H9 (cell line): ENCODE data around the gene GSG1L. TPM values are rescaled to one million over a fixed set of nuclear protein-coding genes. Genes with fewer than 3 reads are reported as not detected.

Experiments used
- DNase-seq: peaks from one replicate; pipeline ENCODE4 v3.0.0-alpha.2; 2017
- H2AFZ ChIP-seq: one replicate; pipeline ENCODE4 v1.6.1; 2013; ENCODE audit warnings: mild to moderate bottlenecking, low read length, control low read depth, moderate library complexity
- H2AK5ac ChIP-seq: 2 replicates; pipeline ENCODE4 v1.6.1; 2013; ENCODE audit warnings: low read length, control low read depth, mixed read lengths; ENCODE audit not compliant: insufficient read length
- H2BK120ac ChIP-seq: one replicate; pipeline ENCODE4 v1.6.1; 2013; ENCODE audit warnings: low read depth, mild to moderate bottlenecking, low read length, control low read depth, inconsistent platforms; ENCODE audit not compliant: poor library complexity, severe bottlenecking
- H2BK12ac ChIP-seq: 2 replicates; pipeline ENCODE4 v1.6.1; 2013; ENCODE audit warnings: low read length, control low read depth, mixed read lengths, low read depth; ENCODE audit not compliant: insufficient read length
- H2BK15ac ChIP-seq: 2 replicates; pipeline ENCODE4 v1.6.1; 2013; ENCODE audit warnings: low read depth, low read length, control low read depth
- H2BK20ac ChIP-seq: one replicate; pipeline ENCODE4 v1.6.1; 2013; ENCODE audit warnings: low read depth, mild to moderate bottlenecking, low read length, control low read depth, inconsistent platforms; ENCODE audit not compliant: poor library complexity, severe bottlenecking
- H2BK5ac ChIP-seq: 2 replicates; pipeline ENCODE4 v1.6.1; 2013; ENCODE audit warnings: low read length, control low read depth, mixed read lengths; ENCODE audit not compliant: insufficient read length
- H3K14ac ChIP-seq: 2 replicates; pipeline ENCODE4 v1.6.1; 2013; ENCODE audit warnings: low read length, control low read depth; ENCODE audit not compliant: insufficient read depth
- H3K18ac ChIP-seq: 2 replicates; pipeline ENCODE4 v1.6.1; 2013; ENCODE audit warnings: low read depth, mild to moderate bottlenecking, mixed read lengths, low read length, control low read depth; ENCODE audit not compliant: insufficient read length
- H3K23ac ChIP-seq: 2 replicates; pipeline ENCODE4 v1.6.1; 2013; ENCODE audit warnings: low read length, control low read depth, mixed read lengths, low read depth; ENCODE audit not compliant: insufficient read length
- H3K23me2 ChIP-seq: 2 replicates; pipeline ENCODE4 v1.6.1; 2013; ENCODE audit warnings: low read depth, mild to moderate bottlenecking, mixed read lengths, low read length, control low read depth; ENCODE audit not compliant: insufficient read length, poor library complexity, severe bottlenecking
- H3K27ac ChIP-seq: 2 replicates; pipeline ENCODE4 v1.5.1; 2013; ENCODE audit warnings: low read length, control low read depth, mixed read lengths, low read depth; ENCODE audit not compliant: insufficient read length
- H3K27me3 ChIP-seq: 2 replicates; pipeline ENCODE4 v1.6.1; 2013; ENCODE audit warnings: low read length, control low read depth, inconsistent platforms; ENCODE audit not compliant: insufficient read depth
- H3K4ac ChIP-seq: 2 replicates; pipeline ENCODE4 v1.6.1; 2013; ENCODE audit warnings: low read depth, mild to moderate bottlenecking, control low read depth, inconsistent platforms, low read length, moderate library complexity
- H3K4me1 ChIP-seq: 2 replicates; pipeline ENCODE4 v1.6.1; 2013; ENCODE audit warnings: low read length, control low read depth, inconsistent platforms; ENCODE audit not compliant: insufficient read depth
- H3K4me2 ChIP-seq: 2 replicates; pipeline ENCODE4 v1.6.1; 2013; ENCODE audit warnings: low read length, control low read depth, mixed read lengths; ENCODE audit not compliant: insufficient read length, insufficient read depth
- H3K56ac ChIP-seq: 2 replicates; pipeline ENCODE4 v1.6.1; 2013; ENCODE audit warnings: low read depth, mild to moderate bottlenecking, mixed read lengths, low read length, control low read depth; ENCODE audit not compliant: insufficient read length
- H3K79me1 ChIP-seq: 2 replicates; pipeline ENCODE4 v1.6.1; 2013; ENCODE audit warnings: low read depth, mild to moderate bottlenecking, moderate library complexity, low read length, control low read depth, inconsistent platforms; ENCODE audit not compliant: insufficient read depth, poor library complexity, severe bottlenecking
- H3K79me2 ChIP-seq: 2 replicates; pipeline ENCODE4 v1.6.1; 2013; ENCODE audit warnings: low read length, control low read depth, inconsistent platforms; ENCODE audit not compliant: insufficient read depth
- H3K9ac ChIP-seq: 2 replicates; pipeline ENCODE4 v1.6.1; 2013; ENCODE audit warnings: low read length, control low read depth, mixed read lengths; ENCODE audit not compliant: insufficient read length; ENCODE audit errors: extremely low read depth
- H3K9me3 ChIP-seq: one replicate; pipeline ENCODE4 v1.6.1; 2013; ENCODE audit warnings: low read depth, low read length, inconsistent platforms; ENCODE audit not compliant: control insufficient read depth
- H3T11ph ChIP-seq: one replicate; pipeline ENCODE4 v1.6.1; 2013; ENCODE audit warnings: mild to moderate bottlenecking, low read length, control low read depth, inconsistent platforms
- H4K20me1 ChIP-seq: one replicate; pipeline ENCODE4 v1.6.1; 2013; ENCODE audit not compliant: control insufficient read depth, insufficient read length, insufficient read depth
- H4K5ac ChIP-seq: 2 replicates; pipeline ENCODE4 v1.6.1; 2013; ENCODE audit warnings: low read depth, mild to moderate bottlenecking, mixed read lengths, low read length, control low read depth; ENCODE audit not compliant: insufficient read length
- H4K8ac ChIP-seq: replicated peaks from 2 replicates; pipeline ENCODE4 v1.6.1; 2013; ENCODE audit warnings: low read length, control low read depth, mixed read lengths, low read depth; ENCODE audit not compliant: insufficient read length
- H4K91ac ChIP-seq: 2 replicates; pipeline ENCODE4 v1.6.1; 2013; ENCODE audit warnings: low read depth, mild to moderate bottlenecking, moderate library complexity, mixed read lengths, low read length, control low read depth; ENCODE audit not compliant: insufficient read length
- H3K27ac Mint-ChIP-seq, 3 experiments: 2 replicates in 2 of 3; 3 replicates in 1 of 3; pipeline ENCODE4 v1.8.0; 2020 to 2021; ENCODE audit warnings: mixed read lengths in 3 of 3, mild to moderate bottlenecking in 1 of 3, moderate library complexity in 1 of 3
- H3K27me3 Mint-ChIP-seq: 2 replicates; pipeline ENCODE4 v1.8.0; 2021; ENCODE audit warnings: low read depth, mild to moderate bottlenecking, moderate library complexity, mixed read lengths
- H3K36me3 Mint-ChIP-seq, 3 experiments: 2 replicates in 2 of 3; 3 replicates in 1 of 3; pipeline ENCODE4 v1.8.0; 2020 to 2021; ENCODE audit warnings: low read depth in 3 of 3, mixed read lengths in 3 of 3; ENCODE audit not compliant: insufficient read depth in 1 of 3
- H3K4me1 Mint-ChIP-seq, 2 experiments: 2 replicates each; pipeline ENCODE4 v1.8.0; 2020; ENCODE audit warnings: mixed read lengths in 2 of 2
- H3K4me3 Mint-ChIP-seq, 2 experiments: 2 replicates in 1 of 2; 3 replicates in 1 of 2; pipeline ENCODE4 v1.8.0; 2020 to 2021; ENCODE audit warnings: mild to moderate bottlenecking in 2 of 2, mixed read lengths in 2 of 2, moderate library complexity in 1 of 2
- H3K9me3 Mint-ChIP-seq, 2 experiments: 2 replicates in 1 of 2; 3 replicates in 1 of 2; pipeline ENCODE4 v1.8.0; 2020; ENCODE audit warnings: mild to moderate bottlenecking in 2 of 2, mixed read lengths in 2 of 2, moderate library complexity in 1 of 2
- CTCF ChIP-seq: fragments of 200-600 bp; sonication (generic); conservative IDR thresholded peaks from 3 replicates; pipeline ENCODE4 v1.8.0; 2021; ENCODE audit warnings: antibody characterized with exemption, mild to moderate bottlenecking
- WGBS: extraction: QIAGEN DNeasy Blood & Tissue Kit; methylation state at CpG from one replicate; pipeline ENCODE4 v1.1.7; 2013; ENCODE audit warnings: missing lambda C conversion rate, low lambda C conversion rate, mixed read lengths; ENCODE audit not compliant: insufficient read length; ENCODE audit errors: extremely low coverage; 5-methylcytosine and 5-hydroxymethylcytosine counted together
- total RNA-seq: library from RNA; stranded (reverse); gene quantifications from 2 replicates; pipeline ENCODE4 v1.2.1, GENCODE V29; 2021

The GSG1L gene
- total RNA-seq, 1 experiment from 2014 or later, result 0.35 TPM

- no peaks in the 10 kb centered on the region for H3K27me3 ChIP-seq
- H3K9me3 ChIP-seq, result no peaks in the 10 kb centered on the region
- H3K4me2 ChIP-seq, result no peak overlapping the region
- no CpG with 5 or more reads among the region's 3 CpGs for WGBS
- no peak overlapping the region for H2BK12ac ChIP-seq
- no peaks in the 10 kb centered on the region for H4K20me1 ChIP-seq
- DNase-seq, result no peak
- no peak overlapping the region for H2BK120ac ChIP-seq
- no peak overlapping the region for H2BK5ac ChIP-seq
- no peaks in the 10 kb centered on the region for H3K23me2 ChIP-seq
- H3K18ac ChIP-seq, result no peak overlapping the region
- H3T11ph ChIP-seq, result no peak overlapping the region
- no peak overlapping the region for H2AK5ac ChIP-seq
- no peak overlapping the region for H3K23ac ChIP-seq
- no peaks in the 10 kb centered on the region for H3K79me1 ChIP-seq
- Mint-ChIP-seq H3K36me3 (peaks cover 18 to 22% (median 19%) of the 10 kb centered on the region in 3 experiments; a peak in 6 of 7 replicates), H3K27ac (no peak overlapping the region; a peak in 1 of 7 replicates), H3K9me3 (peaks cover 9 to 12% of the 10 kb centered on the region in 2 experiments; a peak in 3 of 5 replicates), H3K4me3 (no peak overlapping the region), H3K4me1 (peaks cover 15 to 17% of the 10 kb centered on the region in 2 experiments), H3K27me3 (no peaks in the 10 kb centered on the region; the same call in 1 of the 2 replicates)
- no peak overlapping the region for H4K91ac ChIP-seq
- H2BK15ac ChIP-seq, result no peak overlapping the region
- H4K5ac ChIP-seq, result no peak overlapping the region
- H3K4ac ChIP-seq, result no peak overlapping the region
- no peak overlapping the region for H2BK20ac ChIP-seq
- TF ChIP-seq CTCF, result no peak
- H3K9ac ChIP-seq, result no peak overlapping the region
- no peak overlapping the region for H3K27ac ChIP-seq
- no peak overlapping the region for H2AFZ ChIP-seq
- no peaks in the 10 kb centered on the region for H3K79me2 ChIP-seq
- H3K56ac ChIP-seq, result no peak overlapping the region
- H4K8ac ChIP-seq, result no peak overlapping the region
- H3K14ac ChIP-seq, result no peak overlapping the region
- H3K4me1 ChIP-seq, result no peaks in the 10 kb centered on the region
Measured at GRCh38 chr16:27762441-27762840, 301.1 kb downstream of the GSG1L start.
